ENCODE results near the gene WDFY2.

WDFY2 gene

DNA sequence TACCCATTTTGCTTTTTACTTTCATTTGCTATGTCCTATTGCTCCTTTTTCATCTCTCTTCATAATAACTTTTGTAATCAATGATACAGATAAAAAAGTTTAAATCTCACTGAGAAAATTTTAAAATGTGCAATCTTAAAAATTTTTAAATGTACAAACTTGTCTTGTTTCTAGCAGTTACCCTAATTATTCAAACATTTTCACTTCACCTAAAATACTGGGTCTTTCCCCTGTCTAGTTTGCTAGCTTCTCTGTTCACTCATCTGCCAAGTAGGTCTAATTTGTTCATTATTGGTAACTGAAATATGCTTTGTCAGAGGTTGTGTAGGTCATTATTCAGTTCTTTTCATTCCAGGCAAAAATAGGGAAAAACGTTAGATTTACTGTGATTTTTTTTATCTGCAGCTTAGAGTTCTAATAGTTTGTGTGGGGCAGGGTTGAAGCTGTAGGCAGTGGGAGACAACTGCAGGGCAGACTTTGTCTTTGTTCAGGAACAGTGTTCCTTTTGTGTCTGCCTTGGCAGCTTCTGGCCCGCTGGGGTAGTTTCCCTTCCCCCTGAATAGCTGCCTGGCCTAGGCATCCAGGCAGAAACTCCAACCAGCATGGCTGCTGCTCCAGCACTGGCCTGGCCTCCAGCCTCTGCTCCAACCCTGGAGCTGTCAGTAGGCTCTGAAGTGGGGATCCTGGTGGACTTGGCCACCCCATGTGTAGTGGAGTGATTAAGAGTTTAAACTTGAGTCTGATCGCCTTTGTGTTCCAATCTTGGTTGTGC lies 48.5 kb downstream of the WDFY2 start:
- no peak overlapping the region for H3K9ac ChIP-seq (ENCODE audit: low read depth, low read length, poor library complexity)
- peak overlapping the region in 1 of 2 donors; percentile 15 for H3K4me3 ChIP-seq (ENCODE audit: low read length in 2 of 2)
- H2BK5ac ChIP-seq (ENCODE audit: low read length): no peak overlapping the region
- no peak overlapping the region for H3K23ac ChIP-seq (ENCODE audit: low read depth, low read length, poor library complexity)
- H3K79me1 ChIP-seq (ENCODE audit: low read depth, low read length): peaks cover 2% of the 10 kb centered on the region
- H2BK120ac ChIP-seq (ENCODE audit: low read depth, low read length): no peak overlapping the region
- no peaks in the 10 kb centered on the region for H3K36me3 ChIP-seq (replicated peaks in 1 of 2; ENCODE audit: control insufficient read depth in 2 of 2, insufficient read depth in 2 of 2, low read length in 2 of 2)
- peaks cover 18 to 20% of the 10 kb centered on the region in 2 donors for H3K4me1 ChIP-seq (ENCODE audit: control insufficient read depth in 2 of 2, insufficient read depth in 1 of 2, low read depth in 1 of 2, low read length in 2 of 2)
- H3K27ac ChIP-seq (replicated peaks; ENCODE audit: low read length): peak overlapping the region; percentile 91
- H3K14ac ChIP-seq (ENCODE audit: low read length): no peak overlapping the region
- H4K91ac ChIP-seq (ENCODE audit: low read depth, low read length, poor library complexity): no peak overlapping the region
- peak overlapping the region; percentile 41 for H3K18ac ChIP-seq (ENCODE audit: low read length)
- H3K4ac ChIP-seq (ENCODE audit: low read length): no peak overlapping the region
- no peak overlapping the region for H2AK5ac ChIP-seq (ENCODE audit: low read depth, low read length)
- no peak overlapping the region for H2BK15ac ChIP-seq (ENCODE audit: low read length)
- H3K27me3 ChIP-seq (ENCODE audit: control insufficient read depth in 3 of 3, insufficient read depth in 3 of 3, low read depth in 1 of 3, low read length in 3 of 3): no peaks in the 10 kb centered on the region
- peak overlapping the region; percentile 75 for H2AFZ ChIP-seq (ENCODE audit: low read length)
- H2BK12ac ChIP-seq (ENCODE audit: low read length): no peak overlapping the region
- peak; percentile 54 for DNase-seq (ENCODE audit: low spot score)
- no peak overlapping the region for H3K4me2 ChIP-seq (ENCODE audit: insufficient read depth, low read length, poor library complexity, severe bottlenecking)
- no CpG with 5 or more reads among the region's 3 CpGs for WGBS, 2 donors (ENCODE audit: extremely low coverage in 2 of 2, insufficient read length in 2 of 2, insufficient replicate concordance in 1 of 2)
- H3K9me3 ChIP-seq (replicated peaks in 1 of 2; ENCODE audit: control insufficient read depth in 2 of 2, insufficient read depth in 1 of 2, low read depth in 1 of 2, low read length in 2 of 2): no peaks in the 10 kb centered on the region
- H4K8ac ChIP-seq (ENCODE audit: low read depth, low read length): no peak overlapping the region

DNA sequence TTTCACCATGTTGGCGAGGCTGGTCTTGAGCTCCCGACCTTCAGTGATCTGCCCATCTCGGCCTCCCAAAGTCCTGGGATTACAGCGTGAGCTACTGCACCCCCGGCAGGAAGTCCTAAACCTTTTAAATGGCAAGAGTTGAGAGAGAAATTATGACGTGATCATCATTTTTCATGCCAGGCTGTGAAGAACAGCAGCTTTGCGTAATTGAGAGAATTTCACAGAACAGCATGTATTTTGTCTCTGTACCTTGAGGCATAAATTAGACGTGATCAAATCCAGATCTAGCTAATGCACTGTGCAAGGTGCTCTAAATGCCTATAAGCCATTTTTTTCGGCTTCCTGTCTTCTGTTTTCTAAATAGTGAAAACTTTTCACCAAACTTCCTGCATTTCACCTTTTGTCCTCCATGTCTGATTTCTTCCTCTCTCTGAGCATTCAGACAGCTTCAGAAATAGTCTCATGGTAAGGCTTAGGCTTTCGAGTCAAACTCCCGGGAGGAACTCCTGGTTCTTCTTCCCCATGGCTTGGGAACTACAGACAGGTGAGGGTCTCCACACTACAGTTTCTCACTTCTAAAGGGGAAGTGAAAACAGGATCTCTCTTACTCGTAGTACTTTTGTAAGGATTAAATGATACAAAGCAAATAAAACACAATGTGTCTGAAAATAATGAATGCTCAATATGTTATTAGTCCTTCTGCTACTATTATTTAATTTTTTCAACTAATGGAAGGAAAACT lies 51.0 kb downstream of the WDFY2 start:
- H2AFZ ChIP-seq (ENCODE audit: low read length): no peak overlapping the region
- peaks cover 18 to 30% of the 10 kb centered on the region in 2 donors for H3K4me1 ChIP-seq (ENCODE audit: control insufficient read depth in 2 of 2, insufficient read depth in 1 of 2, low read depth in 1 of 2, low read length in 2 of 2)
- no CpG with 5 or more reads among the region's 12 CpGs for WGBS, 2 donors (ENCODE audit: extremely low coverage in 2 of 2, insufficient read length in 2 of 2, insufficient replicate concordance in 1 of 2)
- H3K9ac ChIP-seq (ENCODE audit: low read depth, low read length, poor library complexity): no peak overlapping the region
- no peak overlapping the region for H2BK120ac ChIP-seq (ENCODE audit: low read depth, low read length)
- no peak overlapping the region for H4K8ac ChIP-seq (ENCODE audit: low read depth, low read length)
- no peak for DNase-seq (ENCODE audit: low spot score)
- H3K4me2 ChIP-seq (ENCODE audit: insufficient read depth, low read length, poor library complexity, severe bottlenecking): no peak overlapping the region
- H3K27ac ChIP-seq (replicated peaks; ENCODE audit: low read length): no peak overlapping the region
- no peak overlapping the region for H2BK12ac ChIP-seq (ENCODE audit: low read length)
- H3K36me3 ChIP-seq (replicated peaks in 1 of 2; ENCODE audit: control insufficient read depth in 2 of 2, insufficient read depth in 2 of 2, low read length in 2 of 2): no peaks in the 10 kb centered on the region
- no peaks in the 10 kb centered on the region for H3K79me1 ChIP-seq (ENCODE audit: low read depth, low read length)
- no peak overlapping the region for H3K14ac ChIP-seq (ENCODE audit: low read length)
- H3K9me3 ChIP-seq (replicated peaks in 1 of 2; ENCODE audit: control insufficient read depth in 2 of 2, insufficient read depth in 1 of 2, low read depth in 1 of 2, low read length in 2 of 2): no peaks in the 10 kb centered on the region
- H3K4me3 ChIP-seq (ENCODE audit: low read length in 2 of 2): no peak overlapping the region
- no peak overlapping the region for H2BK15ac ChIP-seq (ENCODE audit: low read length)
- no peak overlapping the region for H3K18ac ChIP-seq (ENCODE audit: low read length)
- H4K91ac ChIP-seq (ENCODE audit: low read depth, low read length, poor library complexity): no peak overlapping the region
- no peak overlapping the region for H2BK5ac ChIP-seq (ENCODE audit: low read length)
- H3K4ac ChIP-seq (ENCODE audit: low read length): no peak overlapping the region
- no peaks in the 10 kb centered on the region for H3K27me3 ChIP-seq (ENCODE audit: control insufficient read depth in 3 of 3, insufficient read depth in 3 of 3, low read depth in 1 of 3, low read length in 3 of 3)
- H3K23ac ChIP-seq (ENCODE audit: low read depth, low read length, poor library complexity): no peak overlapping the region
- H2AK5ac ChIP-seq (ENCODE audit: low read depth, low read length): no peak overlapping the region

- Histone ChIP-seq H2BK15ac (ENCODE audit: low read length) (no peak overlapping the region), H3K27me3 (ENCODE audit: control insufficient read depth in 3 of 3, insufficient read depth in 3 of 3, low read depth in 1 of 3, low read length in 3 of 3) (no peaks in the 10 kb centered on the region), H4K91ac (ENCODE audit: low read depth, low read length, poor library complexity) (no peak overlapping the region), H2BK120ac (ENCODE audit: low read depth, low read length) (no peak overlapping the region), H2AK5ac (ENCODE audit: low read depth, low read length) (no peak overlapping the region), H3K9me3 (replicated peaks in 1 of 2; ENCODE audit: control insufficient read depth in 2 of 2, insufficient read depth in 1 of 2, low read depth in 1 of 2, low read length in 2 of 2) (no peaks in the 10 kb centered on the region), H3K79me1 (ENCODE audit: low read depth, low read length) (no peaks in the 10 kb centered on the region), H3K4me2 (ENCODE audit: insufficient read depth, low read length, poor library complexity, severe bottlenecking) (no peak overlapping the region), H4K8ac (ENCODE audit: low read depth, low read length) (no peak overlapping the region), H3K36me3 (replicated peaks in 1 of 2; ENCODE audit: control insufficient read depth in 2 of 2, insufficient read depth in 2 of 2, low read length in 2 of 2) (no peaks in the 10 kb centered on the region), H3K27ac (replicated peaks; ENCODE audit: low read length) (no peak overlapping the region), H3K4me3 (ENCODE audit: low read length in 2 of 2) (no peak overlapping the region), H2BK5ac (ENCODE audit: low read length) (no peak overlapping the region), H2BK12ac (ENCODE audit: low read length) (no peak overlapping the region), H3K4ac (ENCODE audit: low read length) (no peak overlapping the region), H3K14ac (ENCODE audit: low read length) (no peak overlapping the region), H3K18ac (ENCODE audit: low read length) (no peak overlapping the region), H3K23ac (ENCODE audit: low read depth, low read length, poor library complexity) (no peak overlapping the region), H3K9ac (ENCODE audit: low read depth, low read length, poor library complexity) (no peak overlapping the region), H3K4me1 (ENCODE audit: control insufficient read depth in 2 of 2, insufficient read depth in 1 of 2, low read depth in 1 of 2, low read length in 2 of 2) (peaks cover 18 to 30% of the 10 kb centered on the region in 2 donors), H2AFZ (ENCODE audit: low read length) (no peak overlapping the region)
- WGBS, 2 donors (ENCODE audit: extremely low coverage in 2 of 2, insufficient read length in 2 of 2, insufficient replicate concordance in 1 of 2): no CpG with 5 or more reads among the region's 7 CpGs
- DNase-seq (ENCODE audit: low spot score): no peak
These were observed 52.2 kb downstream of the WDFY2 start for GRCh38 chr13:51636349-51636890.

GRCh38 chr13:51637852-51638215 lies 53.6 kb downstream of the WDFY2 start:
- Histone ChIP-seq H3K27ac (replicated peaks; ENCODE audit: low read length) (peak overlapping the region; percentile 81), H3K14ac (ENCODE audit: low read length) (no peak overlapping the region), H2AFZ (ENCODE audit: low read length) (peak overlapping the region; percentile 16), H3K4me1 (ENCODE audit: control insufficient read depth in 2 of 2, insufficient read depth in 1 of 2, low read depth in 1 of 2, low read length in 2 of 2) (peaks cover 17 to 28% of the 10 kb centered on the region in 2 donors), H3K18ac (ENCODE audit: low read length) (no peak overlapping the region), H3K79me1 (ENCODE audit: low read depth, low read length) (no peaks in the 10 kb centered on the region), H4K91ac (ENCODE audit: low read depth, low read length, poor library complexity) (no peak overlapping the region), H3K4ac (ENCODE audit: low read length) (no peak overlapping the region), H2BK12ac (ENCODE audit: low read length) (no peak overlapping the region), H2BK15ac (ENCODE audit: low read length) (no peak overlapping the region), H2AK5ac (ENCODE audit: low read depth, low read length) (no peak overlapping the region), H3K4me3 (ENCODE audit: low read length in 2 of 2) (peak overlapping the region in 1 of 2 donors; percentile 8), H3K36me3 (replicated peaks in 1 of 2; ENCODE audit: control insufficient read depth in 2 of 2, insufficient read depth in 2 of 2, low read length in 2 of 2) (no peaks in the 10 kb centered on the region), H3K23ac (ENCODE audit: low read depth, low read length, poor library complexity) (no peak overlapping the region), H2BK120ac (ENCODE audit: low read depth, low read length) (no peak overlapping the region), H3K9ac (ENCODE audit: low read depth, low read length, poor library complexity) (no peak overlapping the region), H3K27me3 (ENCODE audit: control insufficient read depth in 3 of 3, insufficient read depth in 3 of 3, low read depth in 1 of 3, low read length in 3 of 3) (no peaks in the 10 kb centered on the region), H4K8ac (ENCODE audit: low read depth, low read length) (no peak overlapping the region), H2BK5ac (ENCODE audit: low read length) (no peak overlapping the region), H3K4me2 (ENCODE audit: insufficient read depth, low read length, poor library complexity, severe bottlenecking) (no peak overlapping the region), H3K9me3 (replicated peaks in 1 of 2; ENCODE audit: control insufficient read depth in 2 of 2, insufficient read depth in 1 of 2, low read depth in 1 of 2, low read length in 2 of 2) (no peaks in the 10 kb centered on the region)
- peak; percentile 43 for DNase-seq (ENCODE audit: low spot score)
- WGBS, 2 donors (ENCODE audit: extremely low coverage in 2 of 2, insufficient read length in 2 of 2, insufficient replicate concordance in 1 of 2): no CpG with 5 or more reads among the region's 4 CpGs
